A549 (cell line): ENCODE measurements around the gene EML4. TPM values are rescaled to one million over a fixed set of nuclear protein-coding genes. Genes with fewer than 3 reads are reported as not detected.
A peak's percentile ranks its signal among the peaks of the same experiment; 100 is the strongest.
"Not testable (repeated sequence)": the region's sequence is repeated elsewhere in the genome, so short reads cannot be mapped to it uniquely, and the experiment has no call there.

Experiments
- ATAC-seq, 2 experiments: fragments of 200-7000 bp in 1 of 2; fragments of >200 bp in 1 of 2; cut with Nextera tagmentation in 1 of 2; cut with Tn5 transposase in 1 of 2; 3 replicates each; pipeline versions ENCODE4 v1.8.0 to v1.9.1; 2018 to 2020; ENCODE audit warnings: mild to moderate bottlenecking in 1 of 2, moderate library complexity in 1 of 2
- CTCF ChIA-PET: fragments of 300-600 bp; sonication (Branson Sonifier 250); formaldehyde crosslinking; extraction: SDS; loops from one replicate; lab custom pipeline; 2021; ENCODE audit warnings: antibody characterized with exemption, inconsistent platforms; lab: Yijun Ruan, JAX
- POLR2A ChIA-PET: fragments of 350-600 bp; formaldehyde crosslinking; extraction: SDS; loops from one replicate; lab custom pipeline; 2021; ENCODE audit warnings: antibody characterized with exemption, inconsistent platforms; lab: Yijun Ruan, JAX
- DNase-seq, 2 experiments: peaks; one replicate each; pipeline versions ENCODE4 v3.0.0 to v3.0.0-alpha.2; 2011 to 2016; ENCODE audit warnings: low read depth in 1 of 2, low spot score in 1 of 2
- FAIRE-seq: peaks from 2 replicates; lab custom pipeline; 2011; peaks lifted over from hg19 to GRCh38; lab: Jason Lieb, UNC
- H3K27ac ChIP-seq, 2 experiments: fragments of >200 bp; sonication (Bioruptor Twin); formaldehyde crosslinking; 3 replicates each; pipeline ENCODE4 v1.5.1; 2016 to 2017
- H3K4me1 ChIP-seq: fragments of >200 bp; sonication (Bioruptor Twin); formaldehyde crosslinking; 3 replicates; pipeline ENCODE4 v1.6.1; 2016
- H3K4me2 ChIP-seq: fragments of >200 bp; sonication (Bioruptor Twin); formaldehyde crosslinking; 3 replicates; pipeline ENCODE4 v1.6.1; 2016
- H3K4me3 ChIP-seq: fragments of >200 bp; sonication (Bioruptor Twin); formaldehyde crosslinking; 3 replicates; pipeline ENCODE4 v1.5.1; 2016
- H3K9me3 ChIP-seq: fragments of >200 bp; sonication (Bioruptor Twin); formaldehyde crosslinking; 3 replicates; pipeline ENCODE4 v1.6.1; 2016
- ATOH8 ChIP-seq: fragments of 250-450 bp; sonication (Bioruptor Pico); IDR thresholded peaks from 2 replicates; pipeline ENCODE4 v1.5.0; 2020; ENCODE audit warnings: low read depth, mild to moderate bottlenecking, moderate library complexity
- BHLHE40 ChIP-seq: IDR thresholded peaks from 2 replicates; pipeline ENCODE4 v1.6.1; 2012; ENCODE audit warnings: low read depth, low read length, inconsistent platforms
- CBX2 ChIP-seq: fragments of 200-600 bp; sonication (generic); IDR thresholded peaks from 2 replicates; pipeline ENCODE4 v1.6.1; 2016; ENCODE audit warnings: low read depth, mild to moderate bottlenecking, borderline replicate concordance
- CEBPB ChIP-seq, 2 experiments: fragments of >200 bp in 1 of 2; sonication (Bioruptor Twin) in 1 of 2; formaldehyde crosslinking in 1 of 2; IDR thresholded peaks; 2 replicates each; pipeline ENCODE4 v1.6.1; 2012 to 2016
- CHD2 ChIP-seq: fragments of 150-350 bp; IDR thresholded peaks from 2 replicates; pipeline ENCODE4 v1.6.1; 2014; ENCODE audit warnings: low read length; ENCODE audit not compliant: partially characterized antibody
- CHD4 ChIP-seq: fragments of 200-600 bp; sonication (generic); IDR thresholded peaks from 2 replicates; pipeline ENCODE4 v1.6.1; 2016; ENCODE audit warnings: antibody characterized with exemption, mild to moderate bottlenecking, borderline replicate concordance
- CTCF ChIP-seq: fragments of >200 bp; sonication (Bioruptor Twin); formaldehyde crosslinking; IDR thresholded peaks from 3 replicates; pipeline ENCODE4 v1.5.1; 2016
- EP300 ChIP-seq, 2 experiments: fragments of >200 bp; sonication (Bioruptor Twin); formaldehyde crosslinking; IDR thresholded peaks; 2 replicates in 1 of 2; 3 replicates in 1 of 2; pipeline ENCODE4 v1.6.1; 2016 to 2017
- ESRRA ChIP-seq: fragments of 150-350 bp; IDR thresholded peaks from 2 replicates; pipeline ENCODE4 v1.6.1; 2014; ENCODE audit warnings: mild to moderate bottlenecking, low read length, borderline replicate concordance
- FOSB ChIP-seq: fragments of 250-450 bp; sonication (Bioruptor Pico); IDR thresholded peaks from 2 replicates; pipeline ENCODE4 v1.5.0; 2020; ENCODE audit warnings: mild to moderate bottlenecking, moderate library complexity
- FOSL2 ChIP-seq, 2 experiments: fragments of 450-650 bp in 1 of 2; fragments of >200 bp in 1 of 2; sonication (Bioruptor Twin) in 1 of 2; formaldehyde crosslinking; IDR thresholded peaks; 2 replicates each; pipeline versions ENCODE4 v1.5.0 to v1.6.1; 2016 to 2020; ENCODE audit warnings: mild to moderate bottlenecking in 1 of 2, moderate library complexity in 1 of 2
- FOXS1 ChIP-seq: fragments of 250-450 bp; sonication (Bioruptor Pico); IDR thresholded peaks from 2 replicates; pipeline ENCODE4 v1.5.0; 2020; ENCODE audit warnings: mild to moderate bottlenecking, moderate library complexity
- HOXA7 ChIP-seq: fragments of 250-450 bp; sonication (Bioruptor Pico); IDR thresholded peaks from 2 replicates; pipeline ENCODE4 v1.5.0; 2020; ENCODE audit warnings: mild to moderate bottlenecking, moderate library complexity
- KDM5A ChIP-seq: fragments of 200-600 bp; sonication (generic); IDR thresholded peaks from 2 replicates; pipeline ENCODE4 v1.6.1; 2016; ENCODE audit warnings: antibody characterized with exemption, mild to moderate bottlenecking
- MYC ChIP-seq: IDR thresholded peaks from 2 replicates; pipeline ENCODE4 v1.6.1; 2012; ENCODE audit warnings: mild to moderate bottlenecking, inconsistent platforms, low read length, improper control_type of control experiment, borderline replicate concordance
- NFE2L2 ChIP-seq: fragments of 150-350 bp; conservative IDR thresholded peaks from 2 replicates; pipeline ENCODE4 v1.6.1; 2014; ENCODE audit warnings: low read length
- PHF8 ChIP-seq: fragments of 200-600 bp; sonication (generic); IDR thresholded peaks from 2 replicates; pipeline ENCODE4 v1.6.1; 2016; ENCODE audit warnings: low read depth, mild to moderate bottlenecking, antibody characterized with exemption, moderate library complexity, borderline replicate concordance
- RFX5 ChIP-seq: fragments of 450-650 bp; IDR thresholded peaks from 2 replicates; pipeline ENCODE4 v1.7.1; 2014; ENCODE audit warnings: antibody characterized with exemption, mild to moderate bottlenecking, moderate library complexity
- RNF2 ChIP-seq: fragments of 200-600 bp; sonication (generic); IDR thresholded peaks from 2 replicates; pipeline ENCODE4 v1.6.1; 2016; ENCODE audit warnings: low read depth, mild to moderate bottlenecking, antibody characterized with exemption, moderate library complexity, borderline replicate concordance
- TFCP2L1 ChIP-seq: fragments of 250-450 bp; sonication (Bioruptor Pico); IDR thresholded peaks from 2 replicates; pipeline ENCODE4 v1.5.0; 2021; ENCODE audit warnings: mild to moderate bottlenecking
- TP53 ChIP-seq: fragments of 250-450 bp; sonication (Bioruptor Pico); IDR thresholded peaks from 2 replicates; pipeline ENCODE4 v1.5.0; 2021; ENCODE audit warnings: mild to moderate bottlenecking, moderate library complexity
- ZNF302 ChIP-seq: fragments of 250-450 bp; sonication (Bioruptor Pico); IDR thresholded peaks from 2 replicates; pipeline ENCODE4 v1.9.0; 2021; ENCODE audit warnings: inconsistent platforms, mild to moderate bottlenecking, moderate library complexity
- ZSCAN20 ChIP-seq: fragments of 250-450 bp; sonication (Bioruptor Pico); IDR thresholded peaks from 2 replicates; pipeline ENCODE4 v1.8.0; 2022; ENCODE audit warnings: mild to moderate bottlenecking, moderate library complexity
- WGBS: methylation state at CpG from one replicate; pipeline ENCODE4 v1.1.6; 2017; ENCODE audit errors: missing lambda C conversion rate; 5-methylcytosine and 5-hydroxymethylcytosine counted together
- polyA plus RNA-seq, 4 experiments: library from polyadenylated mRNA; depleted of rRNA in 3 of 4; stranded (reverse); fragments of >200 nt; fragmentation: RNase III in 1 of 4; extraction: RNeasy Plus Mini Kit Qiagen cat#74134 plus additional on column Dnase treatment in 1 of 4; gene quantifications; 2 replicates in 3 of 4; 3 replicates in 1 of 4; pipeline ENCODE4 v1.2.3, GENCODE V29; 2011 to 2017
- TF ChIP-seq, protein P1 (sequence below): fragments of 200-600 bp; sonication (generic); IDR thresholded peaks from 2 replicates; pipeline ENCODE4 v1.6.1; 2016; ENCODE audit warnings: antibody characterized with exemption, mild to moderate bottlenecking, moderate library complexity

The EML4 gene
- polyA plus RNA-seq, 2 of the 4 experiments (the other 2 are of a cell fraction) = 34.6 to 130 TPM

GRCh38 chr2:42268528-42269151 lies 99.5 kb downstream of the EML4 start (continued):
- no peak for TF ChIP-seq TP53 (CRISPR knock-in tag)
- TF ChIP-seq, protein P1, sequence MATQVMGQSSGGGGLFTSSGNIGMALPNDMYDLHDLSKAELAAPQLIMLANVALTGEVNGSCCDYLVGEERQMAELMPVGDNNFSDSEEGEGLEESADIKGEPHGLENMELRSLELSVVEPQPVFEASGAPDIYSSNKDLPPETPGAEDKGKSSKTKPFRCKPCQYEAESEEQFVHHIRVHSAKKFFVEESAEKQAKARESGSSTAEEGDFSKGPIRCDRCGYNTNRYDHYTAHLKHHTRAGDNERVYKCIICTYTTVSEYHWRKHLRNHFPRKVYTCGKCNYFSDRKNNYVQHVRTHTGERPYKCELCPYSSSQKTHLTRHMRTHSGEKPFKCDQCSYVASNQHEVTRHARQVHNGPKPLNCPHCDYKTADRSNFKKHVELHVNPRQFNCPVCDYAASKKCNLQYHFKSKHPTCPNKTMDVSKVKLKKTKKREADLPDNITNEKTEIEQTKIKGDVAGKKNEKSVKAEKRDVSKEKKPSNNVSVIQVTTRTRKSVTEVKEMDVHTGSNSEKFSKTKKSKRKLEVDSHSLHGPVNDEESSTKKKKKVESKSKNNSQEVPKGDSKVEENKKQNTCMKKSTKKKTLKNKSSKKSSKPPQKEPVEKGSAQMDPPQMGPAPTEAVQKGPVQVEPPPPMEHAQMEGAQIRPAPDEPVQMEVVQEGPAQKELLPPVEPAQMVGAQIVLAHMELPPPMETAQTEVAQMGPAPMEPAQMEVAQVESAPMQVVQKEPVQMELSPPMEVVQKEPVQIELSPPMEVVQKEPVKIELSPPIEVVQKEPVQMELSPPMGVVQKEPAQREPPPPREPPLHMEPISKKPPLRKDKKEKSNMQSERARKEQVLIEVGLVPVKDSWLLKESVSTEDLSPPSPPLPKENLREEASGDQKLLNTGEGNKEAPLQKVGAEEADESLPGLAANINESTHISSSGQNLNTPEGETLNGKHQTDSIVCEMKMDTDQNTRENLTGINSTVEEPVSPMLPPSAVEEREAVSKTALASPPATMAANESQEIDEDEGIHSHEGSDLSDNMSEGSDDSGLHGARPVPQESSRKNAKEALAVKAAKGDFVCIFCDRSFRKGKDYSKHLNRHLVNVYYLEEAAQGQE = no peak
- no peak for TF ChIP-seq ATOH8 (CRISPR knock-in tag)

DNA sequence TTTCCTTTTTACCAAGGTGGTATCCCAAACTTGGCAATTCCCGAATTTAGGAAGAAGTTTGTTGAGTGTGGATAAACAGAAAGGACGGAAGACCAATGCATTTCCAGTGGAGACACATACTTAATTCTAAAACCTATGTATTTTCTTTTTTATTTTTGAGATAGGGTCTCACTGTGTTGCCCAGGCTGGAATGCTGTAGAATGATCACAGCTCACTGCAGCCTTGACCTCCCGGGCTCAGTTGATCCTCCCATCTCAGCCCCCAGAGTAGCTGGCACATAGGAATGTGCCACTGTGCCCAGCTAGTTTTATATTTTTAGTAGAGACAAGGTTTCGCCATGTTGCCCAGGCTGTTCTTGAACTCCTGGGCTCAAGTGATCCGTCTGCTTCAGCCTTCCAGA lies 101.6 kb downstream of the EML4 start:
- ChIA-PET CTCF (interaction anchor here (1.9 kb wide), 1 partner anchor 175 kb away, joined by 6 read pairs; no protein-coding TSS in a partner anchor), POLR2A (no interaction called here)
- Histone ChIP-seq H3K4me1 (no peaks in the 10 kb centered on the region), H3K9me3 (no peaks in the 10 kb centered on the region), H3K4me2 (no peak overlapping the region), H3K27ac (no peak overlapping the region)
- FAIRE-seq (no peak), DNase-seq (no peak), ATAC-seq (no peak)
- no peak for TF ChIP-seq NFE2L2
- no peak for TF ChIP-seq HOXA7 (CRISPR knock-in tag)
- no peak for TF ChIP-seq ATOH8 (CRISPR knock-in tag)
- TF ChIP-seq CBX2 = no peak
- no peak for TF ChIP-seq ZSCAN20 (CRISPR knock-in tag)
- no peak for TF ChIP-seq EP300 (IDR thresholded peaks at IDR 0.05)
- no peak for TF ChIP-seq CEBPB (IDR thresholded peaks at IDR 0.05)
- no peak for TF ChIP-seq MYC
- TF ChIP-seq CHD4 = no peak
- no peak for TF ChIP-seq BHLHE40
- no peak for TF ChIP-seq RFX5
- TF ChIP-seq, all 56 proteins: peak for 0
- H3K4me3 ChIP-seq = no peak overlapping the region
- WGBS = 91% methylated on average over 5 of the region's 5 CpGs

- POLR2A ChIA-PET, H3K27ac ChIP-seq, H3K4me2 ChIP-seq, ATAC-seq, H3K9me3 ChIP-seq, H3K4me1 ChIP-seq, H3K4me3 ChIP-seq, DNase-seq: not testable (repeated sequence)
- 92% methylated on average over 5 of the region's 5 CpGs for WGBS
- peak; percentile 99 for FAIRE-seq
- CTCF ChIA-PET = interaction anchor here (1.9 kb wide), 1 partner anchor 176 kb away, joined by 6 read pairs; no protein-coding TSS in a partner anchor
Measured at GRCh38 chr2:42271246-42271645, 102.1 kb downstream of the EML4 start.

DNA sequence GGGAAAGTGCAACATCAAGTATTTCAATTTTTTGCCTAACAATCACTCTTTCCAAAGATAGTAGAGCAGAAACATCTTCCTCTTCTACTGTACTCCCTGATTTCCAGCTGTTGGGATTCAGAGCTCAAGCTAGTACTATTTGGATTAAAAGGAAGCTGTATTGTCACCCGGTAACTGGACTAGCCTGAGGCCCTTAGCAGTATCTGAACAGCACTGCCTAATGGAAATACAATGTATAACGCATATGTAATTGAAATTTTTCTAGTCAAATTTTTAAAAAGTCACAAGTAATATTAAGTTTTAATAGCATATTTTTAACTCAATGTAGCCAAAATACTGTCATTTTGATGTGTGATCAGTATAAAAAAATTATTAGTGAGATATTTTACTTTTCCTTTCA lies 105.7 kb downstream of the EML4 start:
- H3K9me3 ChIP-seq = no peaks in the 10 kb centered on the region
- H3K4me3 ChIP-seq = no peak overlapping the region
- no peak for FAIRE-seq
- CTCF ChIA-PET = interaction anchor here (0.8 kb wide), 1 partner anchor 141 kb away, joined by 3 read pairs; no protein-coding TSS in a partner anchor
- POLR2A ChIA-PET = no interaction called here
- H3K27ac ChIP-seq = no peak overlapping the region
- no peaks in the 10 kb centered on the region for H3K4me1 ChIP-seq
- no peak overlapping the region for H3K4me2 ChIP-seq
- ATAC-seq = peak; percentile 54 to 71; a peak in 4 of 6 replicates
- no peak for DNase-seq
- 86% methylated on average over 2 of the region's 2 CpGs for WGBS
- TF ChIP-seq FOSB (no peak), KDM5A (no peak), FOSL2 (IDR thresholded peaks at IDR 0.05) (no peak), FOSL2 (CRISPR knock-in tag; IDR thresholded peaks at IDR 0.05) (no peak), ZNF302 (CRISPR knock-in tag) (no peak), CHD2 (no peak), ZSCAN20 (CRISPR knock-in tag) (no peak), CTCF (no peak), TFCP2L1 (CRISPR knock-in tag) (no peak), PHF8 (no peak), ESRRA (no peak), FOXS1 (CRISPR knock-in tag) (no peak), RNF2 (no peak)
